GM23248 (cell line): ENCODE results near the gene THTPA. TPM values are rescaled to one million over a fixed set of nuclear protein-coding genes. Genes with fewer than 3 reads are reported as not detected.

Experiments
- DNase-seq: peaks from one replicate; pipeline ENCODE4 v3.0.0-alpha.2; 2015
- H2AFZ ChIP-seq: fragments of 200-600 bp; sonication (generic); 2 replicates; pipeline ENCODE4 v1.6.1; 2016; ENCODE audit warnings: antibody characterized with exemption
- H3F3A ChIP-seq: fragments of 200-600 bp; sonication (generic); 2 replicates; pipeline ENCODE4 v1.6.1; 2016; ENCODE audit warnings: mild to moderate bottlenecking, antibody characterized with exemption, mixed run types; ENCODE audit not compliant: insufficient read depth
- H3K27ac ChIP-seq: fragments of 200-600 bp; sonication (generic); 2 replicates; pipeline ENCODE4 v1.5.1; 2016; ENCODE audit warnings: mild to moderate bottlenecking
- H3K27me3 ChIP-seq: fragments of 200-600 bp; sonication (generic); replicated peaks from 2 replicates; pipeline ENCODE4 v1.6.1; 2016; ENCODE audit warnings: mild to moderate bottlenecking; ENCODE audit not compliant: insufficient read depth
- H3K36me3 ChIP-seq: fragments of 200-600 bp; sonication (generic); 2 replicates; pipeline ENCODE4 v1.6.1; 2016; ENCODE audit warnings: low read depth, mild to moderate bottlenecking
- H3K4me1 ChIP-seq: fragments of 200-600 bp; sonication (generic); 2 replicates; pipeline ENCODE4 v1.6.1; 2016; ENCODE audit warnings: mild to moderate bottlenecking; ENCODE audit not compliant: insufficient read depth
- H3K4me2 ChIP-seq: fragments of 200-600 bp; sonication (generic); one replicate; pipeline ENCODE4 v1.6.1; 2016; ENCODE audit warnings: mild to moderate bottlenecking; ENCODE audit not compliant: unreplicated experiment
- H3K4me3 ChIP-seq: fragments of 200-600 bp; sonication (generic); 2 replicates; pipeline ENCODE4 v1.5.1; 2016; ENCODE audit warnings: mild to moderate bottlenecking
- H3K79me2 ChIP-seq: fragments of 200-600 bp; sonication (generic); 2 replicates; pipeline ENCODE4 v1.6.1; 2016; ENCODE audit warnings: mild to moderate bottlenecking; ENCODE audit not compliant: insufficient read depth
- H3K9ac ChIP-seq: fragments of 200-600 bp; sonication (generic); 2 replicates; pipeline ENCODE4 v1.6.1; 2016; ENCODE audit warnings: mild to moderate bottlenecking
- H3K9me2 ChIP-seq: fragments of 200-600 bp; sonication (generic); 2 replicates; pipeline ENCODE4 v1.6.1; 2016; ENCODE audit warnings: mixed run types, mild to moderate bottlenecking, moderate library complexity; ENCODE audit not compliant: insufficient read depth
- H3K9me3 ChIP-seq: fragments of 200-600 bp; sonication (generic); one replicate; pipeline ENCODE4 v1.6.1; 2017; ENCODE audit warnings: low read depth
- H4K20me1 ChIP-seq: fragments of 200-600 bp; sonication (generic); 2 replicates; pipeline ENCODE4 v1.6.0; 2016; ENCODE audit not compliant: insufficient read depth
- EZH2 ChIP-seq: fragments of 200-600 bp; sonication (generic); IDR thresholded peaks from 2 replicates; pipeline ENCODE4 v1.6.1; 2018; ENCODE audit warnings: antibody characterized with exemption, mild to moderate bottlenecking; ENCODE audit not compliant: insufficient read depth, poor library complexity, severe bottlenecking
- EZH2phosphoT487 ChIP-seq: fragments of 200-600 bp; sonication (generic); IDR thresholded peaks from 2 replicates; pipeline ENCODE4 v1.6.1; 2018; ENCODE audit warnings: antibody characterized with exemption, moderate library complexity, mild to moderate bottlenecking, low read depth; ENCODE audit not compliant: insufficient read depth
- WGBS, 2 experiments: methylation state at CpG; one replicate each; pipeline ENCODE4 v1.1.6; 2015 to 2017; ENCODE audit warnings: low lambda C conversion rate in 2 of 2, low coverage in 1 of 2; ENCODE audit errors: missing lambda C conversion rate in 2 of 2; 5-methylcytosine and 5-hydroxymethylcytosine counted together
- in situ Hi-C: fragments of 300-500 bp; cut with MboI; formaldehyde crosslinking; loops from 2 replicates; pipeline ENCODE4 v1.15.0; 2020
- polyA plus RNA-seq: library from polyadenylated mRNA; unstranded; fragments of >200 nt; fragmentation: Nextera tagmentation; extraction: Ambion mirVana; gene quantifications from 2 replicates; pipeline ENCODE4 v1.2.1, GENCODE V29; 2016
- total RNA-seq: library from RNA; depleted of rRNA; stranded (reverse); fragments of >200 nt; shearing (Covaris generic); gene quantifications from 2 replicates; pipeline ENCODE4 v1.2.3, GENCODE V29; 2014

THTPA gene
- total and polyA plus RNA-seq, 2 experiments from 2014 or later: 10.0 to 21.0 TPM

DNA sequence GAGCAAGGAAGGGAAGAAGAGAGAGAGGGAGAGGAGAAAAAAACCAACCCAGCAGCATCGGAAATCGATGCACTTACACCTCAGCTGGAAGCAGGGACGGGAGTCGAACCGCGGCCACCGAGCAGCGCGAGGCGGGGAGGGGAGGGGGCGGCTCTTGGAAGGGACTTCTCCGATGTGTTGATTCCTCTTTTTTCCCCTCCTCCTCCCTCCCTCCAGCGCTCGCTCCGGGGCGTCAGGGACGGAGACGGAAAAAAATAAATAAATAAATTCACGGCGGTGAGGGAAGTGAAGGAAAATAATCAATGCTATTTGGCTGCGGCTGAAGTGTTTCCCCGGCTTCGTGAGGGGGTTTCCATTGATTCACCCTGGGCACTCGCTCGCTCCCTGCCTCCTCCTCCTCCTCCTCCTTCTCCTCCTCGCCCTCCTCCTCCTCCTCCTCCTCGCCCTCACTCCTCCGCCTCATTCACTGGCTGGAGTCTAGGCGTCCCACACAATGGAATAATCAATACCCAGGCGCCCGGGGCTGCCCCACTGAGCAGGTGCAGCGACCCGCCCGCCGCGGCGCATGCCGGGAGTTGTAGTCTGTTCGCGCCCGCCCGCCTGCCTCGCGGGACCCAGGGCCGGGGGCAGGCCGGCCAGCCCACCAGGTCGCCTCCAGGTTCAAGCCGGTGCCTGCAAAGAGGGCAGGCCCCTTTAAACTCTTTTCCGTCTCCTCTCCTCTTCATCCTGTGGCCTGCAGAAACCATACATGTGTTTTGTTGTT, 4.6 kb upstream of the THTPA start, which contains the start of gene ZFHX2:
Gene ZFHX2, minus strand, starts transcription at position 500 of the 763 bp plus-strand sequence. CDS start 16,440 bp downstream, outside the sequence.
- no peaks in the 10 kb centered on the region for H3K4me1 ChIP-seq
- no peak within 1 kb of the TSS for H3K27ac ChIP-seq
- H3K36me3 ChIP-seq: no peaks in the 10 kb centered on the region
- H4K20me1 ChIP-seq: no peaks in the 10 kb centered on the region
- no peaks in the 10 kb centered on the region for H3F3A ChIP-seq
- H3K4me3 ChIP-seq: peak within 1 kb of the TSS; percentile 73
- in situ Hi-C loops: loop anchor here (10.0 kb wide), 1 partner anchor 67 kb away; no protein-coding TSS in a partner anchor
- peak within 1 kb of the TSS; percentile 89 for H3K4me2 ChIP-seq
- peak within 1 kb of the TSS; percentile 90 for H2AFZ ChIP-seq
- TF ChIP-seq EZH2phosphoT487: no peak
- TF ChIP-seq EZH2: no peak
- no peaks in the 10 kb centered on the region for H3K9me2 ChIP-seq
- H3K9ac ChIP-seq: peak within 1 kb of the TSS; percentile 45
- H3K27me3 ChIP-seq: no peaks in the 10 kb centered on the region
- peaks cover 3% of the 10 kb centered on the region; the same call in 1 of the 2 replicates for H3K79me2 ChIP-seq
- no peaks in the 10 kb centered on the region for H3K9me3 ChIP-seq
- 1 to 2% methylated on average over 42 to 49 of the region's 49 CpGs for WGBS, 2 experiments
- DNase-seq: peak; percentile 65

DNA sequence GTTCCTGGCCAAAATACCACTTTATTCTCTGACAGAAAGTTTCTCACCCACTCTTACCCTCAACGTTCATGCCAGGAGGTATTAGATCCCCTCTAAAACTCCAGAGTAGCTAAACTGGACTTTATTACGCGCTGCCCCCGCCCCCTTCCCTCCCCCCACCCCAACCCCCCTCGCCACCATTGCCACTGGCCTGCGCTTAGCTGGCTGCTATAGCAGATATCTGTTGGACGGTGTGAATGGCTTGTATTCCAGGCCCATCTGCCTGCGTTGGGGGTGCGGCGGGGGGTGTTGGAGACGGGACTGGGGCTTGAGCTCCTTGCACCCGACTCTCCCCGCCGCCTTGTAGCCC, 564 bp upstream of the THTPA start:
- peaks cover 17% of the 10 kb centered on the region for H3K4me1 ChIP-seq
- peak overlapping the region; percentile 92 for H3K4me2 ChIP-seq
- H3K9ac ChIP-seq: peak overlapping the region; percentile 91
- peak overlapping the region; percentile 41; the same call in 1 of the 2 replicates for H3K27ac ChIP-seq
- no peaks in the 10 kb centered on the region for H4K20me1 ChIP-seq
- no peak for DNase-seq
- in situ Hi-C loops: loop anchor here (10.0 kb wide), 1 partner anchor 71 kb away; no protein-coding TSS in a partner anchor
- TF ChIP-seq EZH2phosphoT487 (no peak), EZH2 (no peak)
- H3K27me3 ChIP-seq: no peaks in the 10 kb centered on the region
- WGBS, 2 experiments: 1 to 4% methylated on average over 14 of the region's 14 CpGs
- H3K79me2 ChIP-seq: peaks cover 23% of the 10 kb centered on the region
- H3F3A ChIP-seq: peaks cover 8% of the 10 kb centered on the region; the same call in 1 of the 2 replicates
- no peaks in the 10 kb centered on the region; the same call in 1 of the 2 replicates for H3K36me3 ChIP-seq
- H2AFZ ChIP-seq: peak overlapping the region; percentile 91
- no peaks in the 10 kb centered on the region for H3K9me2 ChIP-seq
- peak overlapping the region; percentile 88 for H3K4me3 ChIP-seq
- H3K9me3 ChIP-seq: no peaks in the 10 kb centered on the region

DNA sequence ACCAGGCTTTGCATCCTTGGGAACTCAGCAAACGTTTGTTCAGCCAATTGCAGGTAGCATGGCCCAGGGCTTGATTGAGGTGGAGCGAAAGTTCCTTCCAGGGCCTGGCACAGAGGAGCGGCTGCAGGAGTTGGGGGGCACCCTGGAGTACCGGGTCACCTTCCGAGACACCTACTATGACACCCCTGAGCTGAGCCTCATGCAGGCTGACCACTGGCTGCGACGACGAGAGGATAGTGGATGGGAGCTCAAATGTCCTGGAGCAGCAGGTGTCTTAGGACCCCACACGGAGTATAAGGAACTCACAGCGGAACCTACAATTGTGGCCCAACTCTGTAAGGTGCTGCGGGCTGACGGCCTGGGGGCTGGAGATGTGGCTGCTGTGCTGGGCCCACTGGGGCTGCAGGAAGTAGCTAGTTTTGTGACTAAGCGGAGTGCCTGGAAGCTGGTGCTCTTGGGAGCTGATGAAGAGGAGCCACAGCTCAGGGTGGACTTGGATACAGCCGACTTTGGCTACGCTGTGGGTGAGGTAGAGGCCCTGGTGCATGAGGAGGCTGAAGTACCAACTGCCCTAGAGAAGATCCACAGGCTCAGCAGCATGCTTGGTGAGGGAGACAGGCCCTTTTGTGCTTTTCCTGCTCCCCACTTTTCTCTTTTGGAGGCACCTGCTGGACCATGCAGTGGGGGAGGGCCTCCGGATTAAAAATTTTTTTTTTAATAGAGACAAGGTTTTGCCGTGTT, 799 bp downstream of the THTPA start:
- H3K36me3 ChIP-seq: no peaks in the 10 kb centered on the region; the same call in 1 of the 2 replicates
- H3K79me2 ChIP-seq: peaks cover 23% of the 10 kb centered on the region
- H3K27ac ChIP-seq: no peak overlapping the region
- peak overlapping the region; percentile 91 for H3K9ac ChIP-seq
- peak overlapping the region; percentile 88 for H3K4me3 ChIP-seq
- peak overlapping the region; percentile 92 for H3K4me2 ChIP-seq
- TF ChIP-seq EZH2phosphoT487: no peak
- no peak for TF ChIP-seq EZH2
- H2AFZ ChIP-seq: peak overlapping the region; percentile 91
- H3K9me2 ChIP-seq: no peaks in the 10 kb centered on the region
- H3K27me3 ChIP-seq: no peaks in the 10 kb centered on the region
- in situ Hi-C loops: loop anchor here (10.0 kb wide), 1 partner anchor 72 kb away; no protein-coding TSS in a partner anchor
- no peaks in the 10 kb centered on the region for H3K9me3 ChIP-seq
- peak; percentile 30 for DNase-seq
- 45% methylated on average over 17 of the region's 17 CpGs for WGBS, 2 experiments
- no peaks in the 10 kb centered on the region for H4K20me1 ChIP-seq
- peaks cover 17% of the 10 kb centered on the region for H3K4me1 ChIP-seq
- peaks cover 8% of the 10 kb centered on the region; the same call in 1 of the 2 replicates for H3F3A ChIP-seq

DNA sequence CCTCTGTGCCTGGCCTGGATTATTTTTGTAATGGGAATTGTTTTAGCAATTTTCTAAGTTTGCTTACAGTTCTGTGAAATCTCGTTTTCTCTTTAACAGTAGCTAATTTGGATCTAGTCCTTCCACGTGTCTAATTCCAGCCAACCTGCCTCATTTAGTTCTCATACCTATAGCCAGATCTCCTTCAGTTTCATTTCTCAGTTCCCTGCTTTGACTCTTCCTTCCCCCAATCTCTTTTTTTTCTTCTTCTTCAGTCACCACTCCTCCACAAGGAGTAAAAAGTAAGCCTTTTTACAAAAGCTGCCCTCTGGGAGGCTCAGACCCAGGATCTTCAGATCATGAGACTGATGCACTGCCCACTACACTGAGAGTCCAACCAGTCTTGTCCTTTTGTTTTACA, 1.4 kb downstream of the THTPA start:
- Histone ChIP-seq H3K27me3 (no peaks in the 10 kb centered on the region), H3K27ac (no peak overlapping the region), H3K4me2 (peak overlapping the region; percentile 92), H3F3A (peaks cover 8% of the 10 kb centered on the region; the same call in 1 of the 2 replicates), H2AFZ (no peak overlapping the region), H3K9me3 (no peaks in the 10 kb centered on the region), H3K4me1 (peaks cover 17% of the 10 kb centered on the region), H3K9me2 (no peaks in the 10 kb centered on the region), H4K20me1 (no peaks in the 10 kb centered on the region), H3K79me2 (peaks cover 23% of the 10 kb centered on the region), H3K9ac (peak overlapping the region; percentile 91), H3K36me3 (no peaks in the 10 kb centered on the region; the same call in 1 of the 2 replicates), H3K4me3 (peak overlapping the region; percentile 88; the same call in 1 of the 2 replicates)
- no peak for TF ChIP-seq EZH2
- no peak for TF ChIP-seq EZH2phosphoT487
- 32 to 36% methylated on average over 2 of the region's 2 CpGs for WGBS, 2 experiments
- in situ Hi-C loops: loop anchor here (10.0 kb wide), 1 partner anchor 73 kb away; no protein-coding TSS in a partner anchor
- no peak for DNase-seq
